HCT116 (cell line): ENCODE results near the gene TSPAN11. TPM values are rescaled to one million over a fixed set of nuclear protein-coding genes. Genes with fewer than 3 reads are reported as not detected.

Experiments
- ATAC-seq: fragments of 200-7000 bp; cut with Tn5 transposase; 2 replicates; pipeline ENCODE4 v1.9.1; 2020; ENCODE audit warnings: mild to moderate bottlenecking, moderate library complexity
- BruUV-seq: library from RNA; stranded (reverse); fragments of 400-500 nt; replicated peaks from 2 replicates; lab custom pipeline; 2021; lab: Mats Ljungman, UMichigan
- CTCF ChIA-PET: fragments of 300-600 bp; sonication (Branson Sonifier 250); formaldehyde crosslinking; loops from one replicate; lab custom pipeline; 2021; ENCODE audit warnings: antibody characterized with exemption; lab: Charles Lee
- POLR2A ChIA-PET: fragments of 300-600, 350-600 bp; sonication (Branson Sonifier 250); formaldehyde crosslinking; loops from one replicate; lab custom pipeline; 2021; ENCODE audit warnings: antibody characterized with exemption; lab: Charles Lee
- RAD21 ChIA-PET, 2 experiments: fragments of 300-600 bp; sonication (Branson Sonifier 250); formaldehyde crosslinking; loops; one replicate each; lab custom pipeline; 2023; ENCODE audit warnings: low total read pairs in 2 of 2; ENCODE audit not compliant: uncharacterized antibody in 2 of 2, unreplicated experiment in 2 of 2, low non-redundant PET in 1 of 2; lab: Charles Lee
- DNase-seq: peaks from one replicate; pipeline ENCODE4 v3.0.0-alpha.2; 2010; ENCODE audit warnings: low read depth, low spot score
- H2AFZ ChIP-seq: fragments of 200-600 bp; shearing (Covaris generic), sonication (generic); 2 replicates; pipeline ENCODE4 v1.6.1; 2017; ENCODE audit warnings: low read depth, mixed run types, mixed read lengths, antibody characterized with exemption, low read length; ENCODE audit not compliant: poor library complexity, severe bottlenecking
- H3K27ac ChIP-seq: 2 replicates; pipeline ENCODE4 v1.5.1; 2012; ENCODE audit warnings: low read depth, low read length
- H3K27me3 ChIP-seq: fragments of 200-600 bp; sonication (generic); 2 replicates; pipeline ENCODE4 v1.6.1; 2016; ENCODE audit warnings: mixed run types, low read length, mixed read lengths; ENCODE audit not compliant: insufficient read depth
- H3K36me3 ChIP-seq, 2 experiments: fragments of 200-500 bp in 1 of 2; fragments of 200-600 bp in 1 of 2; sonication (Bioruptor generic) in 1 of 2; sonication (generic) in 1 of 2; 2 replicates each; pipeline versions ENCODE4 v1.5.1 to v1.6.1; 2014 to 2016; ENCODE audit warnings: low read length in 2 of 2, inconsistent platforms in 1 of 2, mixed read lengths in 1 of 2, mixed run types in 1 of 2; ENCODE audit not compliant: insufficient read depth in 2 of 2, control insufficient read depth in 1 of 2
- H3K4me1 ChIP-seq, 2 experiments: fragments of 200-600 bp in 1 of 2; sonication (generic) in 1 of 2; 2 replicates each; pipeline versions ENCODE4 v1.5.1 to v1.6.1; 2012 to 2017; ENCODE audit warnings: low read length in 2 of 2, inconsistent platforms in 1 of 2, mild to moderate bottlenecking in 1 of 2, mixed read lengths in 1 of 2, mixed run types in 1 of 2, moderate library complexity in 1 of 2; ENCODE audit not compliant: insufficient read depth in 2 of 2, control insufficient read depth in 1 of 2
- H3K4me2 ChIP-seq: fragments of 200-600 bp; sonication (generic); 2 replicates; pipeline ENCODE4 v1.6.1; 2017; ENCODE audit warnings: mixed run types, low read length, mixed read lengths
- H3K4me3 ChIP-seq, 2 experiments: fragments of 200-600 bp in 1 of 2; sonication (generic) in 1 of 2; replicated peaks in 1 of 2; 2 replicates each; pipeline ENCODE4 v1.5.1; 2011 to 2016; ENCODE audit warnings: low read length in 2 of 2, control low read depth in 1 of 2, low read depth in 1 of 2, mild to moderate bottlenecking in 1 of 2, mixed read lengths in 1 of 2, mixed run types in 1 of 2
- H3K79me2 ChIP-seq: fragments of 200-600 bp; sonication (generic); 2 replicates; pipeline ENCODE4 v1.6.1; 2017; ENCODE audit warnings: mild to moderate bottlenecking, mixed run types, low read length, moderate library complexity, mixed read lengths; ENCODE audit not compliant: insufficient read depth
- H3K9ac ChIP-seq: fragments of 200-600 bp; sonication (generic); 2 replicates; pipeline ENCODE4 v1.6.1; 2016; ENCODE audit warnings: low read length, mixed read lengths
- H3K9me2 ChIP-seq: fragments of 200-600 bp; sonication (generic), shearing (Covaris generic); 2 replicates; pipeline ENCODE4 v1.6.1; 2017; ENCODE audit warnings: mixed run types, mild to moderate bottlenecking, moderate library complexity; ENCODE audit not compliant: insufficient read depth
- H3K9me3 ChIP-seq, 2 experiments: fragments of 200-500 bp in 1 of 2; fragments of 200-600 bp in 1 of 2; sonication (Bioruptor generic) in 1 of 2; sonication (generic) in 1 of 2; 2 replicates each; pipeline ENCODE4 v1.6.1; 2014 to 2017; ENCODE audit warnings: low read length in 2 of 2, mixed read lengths in 2 of 2, inconsistent platforms in 1 of 2, low read depth in 1 of 2, mild to moderate bottlenecking in 1 of 2, mixed run types in 1 of 2, moderate library complexity in 1 of 2; ENCODE audit not compliant: control insufficient read depth in 1 of 2, insufficient read depth in 1 of 2
- H4K20me1 ChIP-seq: fragments of 200-600 bp; sonication (generic), shearing (Covaris generic); 2 replicates; pipeline ENCODE4 v1.6.1; 2017; ENCODE audit warnings: mixed run types, mild to moderate bottlenecking, moderate library complexity; ENCODE audit not compliant: insufficient read depth
- EGR1 ChIP-seq: IDR thresholded peaks from 2 replicates; pipeline ENCODE4 v1.6.1; 2012; ENCODE audit warnings: low read depth
- ELF1 ChIP-seq: IDR thresholded peaks from 2 replicates; pipeline ENCODE4 v1.6.1; 2012; ENCODE audit warnings: low read depth, borderline replicate concordance
- EZH2phosphoT487 ChIP-seq: fragments of 200-600 bp; IDR thresholded peaks from 2 replicates; pipeline ENCODE4 v1.6.1; 2018; ENCODE audit warnings: antibody characterized with exemption, borderline replicate concordance
- FOSL1 ChIP-seq: IDR thresholded peaks from 2 replicates; pipeline ENCODE4 v1.6.1; 2012; ENCODE audit warnings: low read depth
- SIN3A ChIP-seq: IDR thresholded peaks from 2 replicates; pipeline ENCODE4 v1.6.1; 2012; ENCODE audit warnings: low read depth
- SP1 ChIP-seq: IDR thresholded peaks from 2 replicates; pipeline ENCODE4 v1.6.1; 2012; ENCODE audit warnings: low read depth
- SRF ChIP-seq: IDR thresholded peaks from 2 replicates; pipeline ENCODE4 v1.6.1; 2012; ENCODE audit warnings: low read depth
- TCF7L2 ChIP-seq: IDR thresholded peaks from 2 replicates; pipeline ENCODE4 v1.7.0; 2011; ENCODE audit warnings: borderline replicate concordance, inconsistent platforms; ENCODE audit not compliant: insufficient read depth, insufficient read length; ENCODE audit errors: extremely low read depth
- YY1 ChIP-seq: IDR thresholded peaks from 2 replicates; pipeline ENCODE4 v1.6.1; 2011; ENCODE audit warnings: low read length, low read depth, moderate library complexity, mild to moderate bottlenecking; ENCODE audit not compliant: insufficient replicate concordance; ENCODE audit errors: extremely low read depth
- intact Hi-C: fragments of 100-400 bp; cut with micrococcal nuclease; formaldehyde crosslinking; loops from 2 replicates; pipeline ENCODE4 v1.10.0; 2022
- total RNA-seq: library from RNA; stranded (reverse); gene quantifications from one replicate; pipeline ENCODE4 v1.2.1, GENCODE V29; 2021; ENCODE audit not compliant: unreplicated experiment
- TF ChIP-seq, protein P1 (sequence below): IDR thresholded peaks from 2 replicates; pipeline ENCODE4 v1.6.1; 2012; ENCODE audit warnings: low read depth
- TF ChIP-seq, protein P2 (sequence below): IDR thresholded peaks from 2 replicates; pipeline ENCODE4 v1.6.1; 2011; ENCODE audit warnings: mild to moderate bottlenecking, low read length, moderate library complexity; ENCODE audit not compliant: insufficient replicate concordance; ENCODE audit errors: extremely low read depth
- TF ChIP-seq, protein P3 (sequence below), 3 experiments: fragments of 200-600 bp in 1 of 3; sonication (generic) in 1 of 3; IDR thresholded peaks in 2 of 3; conservative IDR thresholded peaks in 1 of 3; 2 replicates each; pipeline ENCODE4 v1.5.1; 2012 to 2017; ENCODE audit warnings: low read depth in 2 of 3, low read length in 2 of 3, antibody characterized with exemption in 1 of 3, borderline replicate concordance in 1 of 3, control low read depth in 1 of 3, mild to moderate bottlenecking in 1 of 3, mixed read lengths in 1 of 3, mixed run types in 1 of 3, moderate library complexity in 1 of 3; ENCODE audit not compliant: insufficient read depth in 1 of 3
- TF ChIP-seq, protein P4 (sequence below): IDR thresholded peaks from 2 replicates; pipeline ENCODE4 v1.6.1; 2012

Gene TSPAN11
- total RNA-seq, 1 experiment from 2014 or later = not detected

DNA sequence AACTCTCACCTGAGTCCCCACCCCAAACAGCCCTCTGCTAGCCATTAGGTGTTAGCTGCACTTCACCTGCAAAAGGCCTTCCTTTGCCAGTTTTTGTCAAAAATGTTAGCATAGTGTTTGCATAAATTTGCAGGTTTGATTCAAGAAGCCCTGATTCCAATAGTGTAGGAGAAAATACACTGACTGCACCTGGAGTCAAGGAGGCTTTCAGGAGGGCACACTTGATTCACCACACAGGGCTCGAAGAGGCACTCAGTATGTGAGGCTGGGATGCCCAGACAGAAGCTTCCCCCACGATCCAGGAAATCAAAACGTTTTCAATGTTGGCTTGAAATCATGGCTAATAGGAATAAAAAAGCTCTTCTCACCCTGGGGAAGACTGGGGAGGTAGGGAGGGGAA lies 106.6 kb downstream of the TSPAN11 start:
- TF ChIP-seq ELF1 (no peak), TCF7L2 (no peak), SIN3A (no peak), EZH2phosphoT487 (no peak), SP1 (no peak), EGR1 (no peak), YY1 (no peak), FOSL1 (no peak), SRF (no peak)
- TF ChIP-seq, protein P1, sequence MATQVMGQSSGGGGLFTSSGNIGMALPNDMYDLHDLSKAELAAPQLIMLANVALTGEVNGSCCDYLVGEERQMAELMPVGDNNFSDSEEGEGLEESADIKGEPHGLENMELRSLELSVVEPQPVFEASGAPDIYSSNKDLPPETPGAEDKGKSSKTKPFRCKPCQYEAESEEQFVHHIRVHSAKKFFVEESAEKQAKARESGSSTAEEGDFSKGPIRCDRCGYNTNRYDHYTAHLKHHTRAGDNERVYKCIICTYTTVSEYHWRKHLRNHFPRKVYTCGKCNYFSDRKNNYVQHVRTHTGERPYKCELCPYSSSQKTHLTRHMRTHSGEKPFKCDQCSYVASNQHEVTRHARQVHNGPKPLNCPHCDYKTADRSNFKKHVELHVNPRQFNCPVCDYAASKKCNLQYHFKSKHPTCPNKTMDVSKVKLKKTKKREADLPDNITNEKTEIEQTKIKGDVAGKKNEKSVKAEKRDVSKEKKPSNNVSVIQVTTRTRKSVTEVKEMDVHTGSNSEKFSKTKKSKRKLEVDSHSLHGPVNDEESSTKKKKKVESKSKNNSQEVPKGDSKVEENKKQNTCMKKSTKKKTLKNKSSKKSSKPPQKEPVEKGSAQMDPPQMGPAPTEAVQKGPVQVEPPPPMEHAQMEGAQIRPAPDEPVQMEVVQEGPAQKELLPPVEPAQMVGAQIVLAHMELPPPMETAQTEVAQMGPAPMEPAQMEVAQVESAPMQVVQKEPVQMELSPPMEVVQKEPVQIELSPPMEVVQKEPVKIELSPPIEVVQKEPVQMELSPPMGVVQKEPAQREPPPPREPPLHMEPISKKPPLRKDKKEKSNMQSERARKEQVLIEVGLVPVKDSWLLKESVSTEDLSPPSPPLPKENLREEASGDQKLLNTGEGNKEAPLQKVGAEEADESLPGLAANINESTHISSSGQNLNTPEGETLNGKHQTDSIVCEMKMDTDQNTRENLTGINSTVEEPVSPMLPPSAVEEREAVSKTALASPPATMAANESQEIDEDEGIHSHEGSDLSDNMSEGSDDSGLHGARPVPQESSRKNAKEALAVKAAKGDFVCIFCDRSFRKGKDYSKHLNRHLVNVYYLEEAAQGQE = no peak
- TF ChIP-seq, protein P2, sequence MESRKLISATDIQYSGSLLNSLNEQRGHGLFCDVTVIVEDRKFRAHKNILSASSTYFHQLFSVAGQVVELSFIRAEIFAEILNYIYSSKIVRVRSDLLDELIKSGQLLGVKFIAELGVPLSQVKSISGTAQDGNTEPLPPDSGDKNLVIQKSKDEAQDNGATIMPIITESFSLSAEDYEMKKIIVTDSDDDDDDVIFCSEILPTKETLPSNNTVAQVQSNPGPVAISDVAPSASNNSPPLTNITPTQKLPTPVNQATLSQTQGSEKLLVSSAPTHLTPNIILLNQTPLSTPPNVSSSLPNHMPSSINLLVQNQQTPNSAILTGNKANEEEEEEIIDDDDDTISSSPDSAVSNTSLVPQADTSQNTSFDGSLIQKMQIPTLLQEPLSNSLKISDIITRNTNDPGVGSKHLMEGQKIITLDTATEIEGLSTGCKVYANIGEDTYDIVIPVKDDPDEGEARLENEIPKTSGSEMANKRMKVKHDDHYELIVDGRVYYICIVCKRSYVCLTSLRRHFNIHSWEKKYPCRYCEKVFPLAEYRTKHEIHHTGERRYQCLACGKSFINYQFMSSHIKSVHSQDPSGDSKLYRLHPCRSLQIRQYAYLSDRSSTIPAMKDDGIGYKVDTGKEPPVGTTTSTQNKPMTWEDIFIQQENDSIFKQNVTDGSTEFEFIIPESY = no peak
- TF ChIP-seq, protein P3, sequence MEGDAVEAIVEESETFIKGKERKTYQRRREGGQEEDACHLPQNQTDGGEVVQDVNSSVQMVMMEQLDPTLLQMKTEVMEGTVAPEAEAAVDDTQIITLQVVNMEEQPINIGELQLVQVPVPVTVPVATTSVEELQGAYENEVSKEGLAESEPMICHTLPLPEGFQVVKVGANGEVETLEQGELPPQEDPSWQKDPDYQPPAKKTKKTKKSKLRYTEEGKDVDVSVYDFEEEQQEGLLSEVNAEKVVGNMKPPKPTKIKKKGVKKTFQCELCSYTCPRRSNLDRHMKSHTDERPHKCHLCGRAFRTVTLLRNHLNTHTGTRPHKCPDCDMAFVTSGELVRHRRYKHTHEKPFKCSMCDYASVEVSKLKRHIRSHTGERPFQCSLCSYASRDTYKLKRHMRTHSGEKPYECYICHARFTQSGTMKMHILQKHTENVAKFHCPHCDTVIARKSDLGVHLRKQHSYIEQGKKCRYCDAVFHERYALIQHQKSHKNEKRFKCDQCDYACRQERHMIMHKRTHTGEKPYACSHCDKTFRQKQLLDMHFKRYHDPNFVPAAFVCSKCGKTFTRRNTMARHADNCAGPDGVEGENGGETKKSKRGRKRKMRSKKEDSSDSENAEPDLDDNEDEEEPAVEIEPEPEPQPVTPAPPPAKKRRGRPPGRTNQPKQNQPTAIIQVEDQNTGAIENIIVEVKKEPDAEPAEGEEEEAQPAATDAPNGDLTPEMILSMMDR (IDR thresholded peaks at IDR 0.05 in 2 of 3, conservative IDR thresholded peaks at IDR 0.05 in 1 of 3; ENCODE audit: borderline replicate concordance in 1 of 3, insufficient read depth in 1 of 3, low read depth in 2 of 3, low read length in 2 of 3) = no peak
- TF ChIP-seq, protein P4, sequence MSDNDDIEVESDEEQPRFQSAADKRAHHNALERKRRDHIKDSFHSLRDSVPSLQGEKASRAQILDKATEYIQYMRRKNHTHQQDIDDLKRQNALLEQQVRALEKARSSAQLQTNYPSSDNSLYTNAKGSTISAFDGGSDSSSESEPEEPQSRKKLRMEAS = no peak
- ChIA-PET RAD21 (no interaction called here), POLR2A (no interaction called here), CTCF (no interaction called here)
- Histone ChIP-seq H3K27me3 (no peaks in the 10 kb centered on the region), H3K4me3 (no peak overlapping the region), H3K9ac (no peak overlapping the region), H3K36me3 (no peaks in the 10 kb centered on the region), H4K20me1 (no peaks in the 10 kb centered on the region), H2AFZ (no peak overlapping the region), H3K27ac (no peak overlapping the region), H3K9me2 (no peaks in the 10 kb centered on the region), H3K9me3 (no peaks in the 10 kb centered on the region), H3K4me2 (no peak overlapping the region), H3K4me1 (peaks cover 24 to 34% of the 10 kb centered on the region in 2 experiments), H3K79me2 (no peaks in the 10 kb centered on the region)
- intact Hi-C loops = no loop called here
- ATAC-seq (no peak), DNase-seq (no peak)
- BruUV-seq = no TSS peak
